NOMO-1 treated with DMSO at 0.1 percent for 48 hours (cell line): ENCODE data around the gene INSC.
A peak's percentile ranks its signal among the peaks of the same experiment; 100 is the strongest.

Experiments
- DNase-seq: peaks from one replicate; lab custom pipeline; 2025; ENCODE audit not compliant: unreplicated experiment; lab: John Stamatoyannopoulos, UW

Gene INSC

GRCh38 chr11:15212876-15213275 lies 98.2 kb downstream of the INSC start:
- DNase-seq: peak; percentile 34

DNA sequence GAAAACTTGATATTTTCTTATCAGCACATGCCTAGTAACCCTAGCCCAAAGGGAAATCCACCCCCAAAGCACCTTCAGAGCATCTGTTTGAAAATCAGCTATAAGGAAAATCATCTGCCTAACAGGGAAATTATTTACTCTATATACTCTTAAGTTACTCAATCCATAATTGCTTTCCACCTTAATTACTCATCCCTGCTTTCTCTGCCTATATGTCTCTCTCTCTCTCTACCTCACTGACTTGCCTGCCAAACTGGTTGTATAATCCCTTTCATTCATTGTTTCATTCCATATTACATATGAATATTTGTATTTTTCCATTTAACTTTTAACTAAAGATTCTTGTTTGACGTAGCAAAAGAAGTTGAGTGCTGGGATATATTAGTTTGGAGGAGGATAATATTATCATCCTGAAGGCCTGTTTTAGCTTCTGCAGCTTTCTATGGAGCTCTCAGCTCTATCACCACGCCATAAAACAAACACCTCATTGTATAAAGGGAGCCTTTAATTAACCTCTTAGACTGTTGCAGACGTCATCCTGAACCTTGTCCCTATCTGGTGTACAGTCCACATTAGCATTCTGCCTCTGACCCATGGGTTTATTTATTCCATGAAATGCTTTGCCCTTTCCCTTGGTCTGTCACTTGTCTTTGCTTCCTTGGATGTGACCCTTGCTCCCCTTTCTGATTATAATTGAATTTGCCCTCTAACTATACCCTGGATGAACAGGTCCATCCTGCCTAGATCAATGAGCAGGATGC lies 98.9 kb downstream of the INSC start:
- no peak for DNase-seq

GRCh38 chr11:15215005-15215404 lies 100.3 kb downstream of the INSC start:
- no peak for DNase-seq

DNA sequence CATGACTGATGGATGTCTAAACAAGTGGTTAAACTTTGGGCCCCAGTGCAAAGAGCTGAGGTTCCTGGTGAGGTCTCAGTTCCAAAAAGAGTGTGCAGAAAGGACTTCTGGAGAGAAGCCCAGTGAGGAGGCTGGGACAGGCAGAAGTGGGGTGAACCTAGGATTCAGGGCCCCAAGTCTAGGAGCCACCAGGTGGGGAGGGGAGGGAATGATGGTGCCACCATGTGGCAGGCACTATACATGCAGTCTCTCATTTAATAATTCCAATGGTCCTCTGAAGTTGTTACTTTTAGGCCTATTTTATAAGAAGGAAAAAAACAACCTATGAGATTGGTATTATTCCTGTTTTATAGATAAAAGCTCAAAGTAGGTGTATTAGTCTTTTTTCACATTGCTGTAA lies 102.0 kb downstream of the INSC start:
- no peak for DNase-seq

DNA sequence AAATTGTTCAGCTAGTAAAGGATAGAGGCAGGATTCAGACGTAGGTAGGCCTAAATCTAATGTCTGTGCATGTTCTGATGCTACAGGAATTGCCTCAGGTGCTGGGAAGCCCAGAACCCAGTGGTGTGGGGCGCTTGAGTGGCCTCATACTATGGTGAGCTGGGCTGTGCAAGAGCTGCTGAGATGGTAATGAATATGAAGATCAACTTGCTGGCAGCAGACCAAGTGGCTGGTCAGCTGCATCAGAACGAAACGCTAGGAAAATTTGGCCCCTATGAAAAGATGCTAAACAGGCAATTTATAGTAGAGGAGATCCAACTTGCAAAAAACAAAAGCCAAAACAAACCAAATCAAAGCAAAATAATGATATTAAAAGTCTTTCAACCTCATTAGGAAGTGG lies 102.7 kb downstream of the INSC start:
- DNase-seq: no peak

- DNase-seq: no peak
These were observed 108.1 kb downstream of the INSC start for GRCh38 chr11:15222777-15223176.

GRCh38 chr11:15223318-15223717 lies 108.6 kb downstream of the INSC start:
- no peak for DNase-seq

- DNase-seq: no peak
These were observed 109.7 kb downstream of the INSC start for GRCh38 chr11:15224466-15224865.

GRCh38 chr11:15227011-15227410 lies 112.3 kb downstream of the INSC start:
- no peak for DNase-seq

DNA sequence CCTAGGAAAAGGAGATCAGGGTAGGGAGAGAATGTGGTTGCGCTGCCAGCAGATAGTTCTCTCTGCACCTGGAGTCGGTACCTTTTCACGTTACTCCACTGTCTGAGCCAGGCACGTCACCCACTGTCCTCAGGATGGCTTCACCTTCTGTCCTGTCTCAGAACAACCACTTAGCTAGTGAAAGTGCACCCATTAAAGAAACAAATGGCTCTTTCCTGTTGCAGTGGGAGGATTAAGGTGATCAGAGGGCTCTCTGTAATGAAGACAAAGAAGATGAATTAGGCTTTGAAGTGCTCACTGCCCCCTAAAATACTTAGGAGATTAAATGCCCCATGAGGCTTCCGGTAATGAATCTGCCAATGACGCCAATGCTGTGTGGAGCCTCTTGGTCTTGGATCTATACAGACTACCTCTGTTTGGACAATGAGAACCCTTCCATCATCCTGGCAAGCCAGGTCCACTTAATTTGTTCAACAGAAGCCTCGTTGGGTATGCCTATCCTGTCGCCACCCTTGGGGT lies 113.7 kb downstream of the INSC start:
- no peak for DNase-seq

DNA sequence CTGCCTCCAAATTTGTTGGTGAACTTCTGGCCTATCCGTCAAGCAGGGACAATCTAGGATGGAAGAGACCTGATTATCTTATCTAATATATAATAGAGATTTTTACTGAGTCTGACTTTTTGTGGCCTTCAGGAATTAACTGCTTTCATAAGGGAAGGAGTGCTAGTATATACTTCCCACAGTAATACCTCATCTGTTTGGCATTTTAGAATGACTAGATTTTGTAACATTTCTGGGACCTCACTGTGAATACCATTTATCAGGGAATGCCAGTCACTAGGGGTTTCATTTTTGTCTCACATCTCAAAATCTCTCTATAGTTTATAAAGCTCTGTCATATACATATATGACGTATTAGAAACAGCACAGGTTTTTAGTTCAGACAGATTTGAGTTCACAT lies 114.3 kb downstream of the INSC start:
- no peak for DNase-seq

DNA sequence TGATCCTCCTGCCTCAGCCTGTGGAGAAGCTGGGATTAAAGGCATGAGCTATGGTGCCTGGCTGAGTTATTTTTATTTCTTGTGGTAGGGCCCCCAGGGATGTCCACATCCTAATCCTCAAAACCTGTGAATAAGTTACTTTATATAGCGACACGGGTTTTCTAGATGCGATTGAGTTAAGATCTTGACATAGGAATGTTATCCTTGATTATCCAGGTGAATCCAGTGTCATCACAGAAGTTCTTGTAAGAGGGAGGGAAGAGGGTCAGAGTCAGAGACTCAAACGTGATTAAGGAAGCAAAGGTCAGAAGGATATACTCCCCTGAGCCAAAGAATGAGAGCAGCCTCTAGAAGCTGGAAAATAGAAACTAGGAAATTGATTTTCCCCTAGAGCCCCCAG lies 117.8 kb downstream of the INSC start:
- DNase-seq: no peak

DNA sequence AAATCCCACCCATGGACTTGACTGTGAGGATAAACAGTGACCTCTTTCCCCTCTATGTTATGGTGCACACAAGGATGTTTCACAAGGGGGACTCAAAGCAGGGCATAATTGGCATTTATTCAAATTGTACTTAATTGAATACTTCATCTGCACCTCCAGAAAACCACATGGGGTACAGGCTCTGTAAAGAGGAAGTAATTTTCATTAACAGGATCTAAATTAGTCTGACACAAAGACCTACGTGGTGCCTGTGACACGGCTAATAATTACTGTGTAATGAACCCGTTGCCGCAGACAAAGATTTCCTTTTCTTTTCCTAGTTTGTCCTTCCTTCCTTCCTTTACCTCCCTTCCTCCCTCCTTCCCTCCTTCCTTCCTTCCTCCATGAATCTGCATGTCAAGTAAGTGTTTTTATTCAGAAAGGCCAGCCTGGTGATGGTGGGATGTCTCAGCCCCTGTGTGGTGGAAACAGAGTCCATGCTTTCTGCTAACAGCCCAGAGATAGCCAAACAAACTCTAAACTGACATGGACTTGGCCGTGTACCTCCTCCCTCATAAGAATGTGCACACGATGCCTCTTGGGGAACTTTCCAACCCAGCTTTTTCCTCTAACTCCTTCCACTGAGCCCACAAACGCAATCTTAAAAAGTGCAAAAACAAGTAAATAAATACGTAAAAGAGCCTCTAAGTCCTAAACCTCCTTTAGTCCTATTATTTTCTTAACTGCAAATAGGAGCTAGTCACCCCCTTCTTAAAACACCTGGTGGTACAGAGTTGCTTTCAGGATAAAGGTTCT lies 118.8 kb downstream of the INSC start:
- peak; percentile 30 for DNase-seq

DNA sequence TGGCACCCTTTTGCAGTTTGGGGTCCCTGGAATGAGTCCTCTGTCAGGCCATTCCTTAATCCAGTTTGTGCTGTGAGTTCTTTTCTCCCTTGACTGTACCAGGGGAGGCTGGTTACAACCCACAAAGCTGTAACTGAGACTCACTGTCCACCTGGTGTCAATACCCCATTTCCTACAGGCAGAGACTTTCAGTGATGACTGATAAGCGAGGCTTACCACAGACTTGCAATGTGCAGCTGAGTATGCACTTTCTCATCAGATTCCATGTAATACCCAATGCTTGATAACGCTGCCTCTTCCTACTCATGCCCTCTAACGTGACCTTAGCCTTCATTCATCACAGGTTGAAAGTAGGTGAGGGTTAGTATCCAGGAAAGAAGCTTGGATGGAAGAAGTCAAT lies 120.1 kb downstream of the INSC start:
- no peak for DNase-seq

- DNase-seq: no peak
These were observed 121.8 kb downstream of the INSC start for GRCh38 chr11:15236559-15236958.

DNA sequence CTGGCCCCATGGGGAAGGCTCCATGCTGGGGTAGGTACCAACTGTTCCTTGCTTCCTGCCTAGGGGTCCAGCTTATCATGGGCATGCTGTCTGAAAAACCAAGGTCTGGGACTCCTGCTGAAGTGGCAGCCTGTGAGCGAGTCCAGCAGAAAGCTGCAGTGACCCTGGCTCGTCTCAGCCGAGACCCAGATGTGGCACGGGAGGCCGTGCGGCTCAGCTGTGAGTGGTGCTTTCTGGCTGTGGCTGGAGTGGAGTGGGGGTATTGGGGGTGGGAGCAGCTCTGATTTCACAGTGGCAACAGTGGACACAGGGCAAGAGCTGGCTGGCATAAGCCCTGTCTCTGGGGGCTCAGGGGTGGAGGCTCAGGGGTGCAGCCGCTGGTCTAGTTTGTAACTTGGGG lies 124.1 kb downstream of the INSC start:
- no peak for DNase-seq

DNA sequence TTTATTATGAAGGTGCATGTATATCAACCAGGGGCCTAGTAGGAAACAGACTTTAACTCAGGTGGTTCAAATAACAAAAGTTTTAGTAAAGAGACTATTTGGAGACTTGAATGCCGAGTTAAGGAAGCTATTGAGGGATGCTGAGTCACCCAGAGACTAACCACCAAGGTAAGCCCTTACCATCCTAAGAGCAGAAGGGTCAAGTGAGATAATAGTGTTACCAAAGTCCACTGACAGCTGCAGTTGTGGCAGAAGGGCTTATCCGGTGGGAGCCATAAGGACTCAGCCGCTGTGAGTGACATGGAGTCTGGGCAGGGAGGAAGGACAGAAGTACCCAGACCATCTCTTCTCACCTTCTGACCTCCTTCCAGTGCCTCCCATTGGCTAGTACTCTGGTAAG lies 134.0 kb downstream of the INSC start:
- no peak for DNase-seq

- no peak for DNase-seq
These were observed 143.9 kb downstream of the INSC start for GRCh38 chr11:15258433-15259165.

- no peak for DNase-seq
These were observed 152.3 kb downstream of the INSC start for GRCh38 chr11:15266999-15267398.

DNA sequence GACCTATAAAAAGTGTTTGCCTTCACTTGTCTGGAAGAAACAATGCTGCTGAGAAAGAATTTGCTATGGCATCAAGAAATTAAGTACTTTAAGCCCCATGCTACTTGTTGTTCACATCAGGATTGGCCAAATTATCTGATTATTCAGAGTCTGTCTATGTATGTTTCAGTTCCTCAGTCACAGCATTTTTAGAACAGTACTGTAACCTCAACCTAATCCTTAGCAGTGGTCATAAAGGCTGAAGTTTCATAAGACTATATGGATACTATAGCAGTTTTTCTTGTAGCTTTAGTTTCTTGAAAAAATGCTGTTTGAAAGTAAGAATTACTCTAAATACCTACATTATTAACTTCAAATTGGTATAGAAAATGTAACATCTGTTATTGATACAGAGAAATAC lies 153.9 kb downstream of the INSC start:
- no peak for DNase-seq

DNA sequence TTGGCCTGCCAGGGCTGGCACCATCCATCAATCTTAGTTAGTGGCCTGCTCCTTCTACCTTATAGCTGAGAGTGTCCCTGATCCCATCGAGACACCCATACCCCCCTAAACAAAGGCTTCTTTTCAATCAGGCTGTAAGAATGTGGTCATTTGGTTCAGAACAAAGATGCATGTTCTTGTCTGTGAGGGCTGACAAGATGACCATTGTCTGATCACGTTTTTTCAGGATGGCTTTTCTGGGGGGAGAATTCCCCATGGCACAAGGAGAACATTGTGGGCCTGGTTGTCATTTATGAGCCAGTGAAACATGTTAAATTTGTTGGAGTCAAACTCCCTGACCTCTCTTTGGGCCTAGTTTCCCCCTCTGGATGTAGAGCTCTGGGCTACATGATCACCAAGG lies 160.4 kb downstream of the INSC start:
- no peak for DNase-seq

- DNase-seq: no peak
These were observed 161.9 kb downstream of the INSC start for GRCh38 chr11:15276621-15277020.
